K562 (cell line): ENCODE measurements around the gene CLEC4D. TPM values are rescaled to one million over a fixed set of nuclear protein-coding genes. Genes with fewer than 3 reads are reported as not detected.
"Not testable (repeated sequence)": the region's sequence is repeated elsewhere in the genome, so short reads cannot be mapped to it uniquely, and the experiment has no call there.

ENCODE experiments used
- ATAC-seq: fragments of 200-7000 bp; cut with Tn5 transposase; 3 replicates; pipeline ENCODE4 v1.9.1; 2020; ENCODE audit warnings: moderate library complexity
- BruUV-seq: library from RNA; stranded (reverse); fragments of 400-500 nt; replicated peaks from 2 replicates; lab custom pipeline; 2021; lab: Mats Ljungman, UMichigan
- CTCF ChIA-PET: fragments of 300-600 bp; formaldehyde crosslinking; extraction: SDS; loops from one replicate; lab custom pipeline; 2021; ENCODE audit warnings: low intra/inter-chr PET ratio; lab: Yijun Ruan, JAX
- POLR2A ChIA-PET: fragments of 300-600, 350-650 bp; sonication (Branson Sonifier 250); formaldehyde crosslinking; extraction: SDS; loops from one replicate; lab custom pipeline; 2021; ENCODE audit warnings: antibody characterized with exemption, inconsistent platforms; lab: Yijun Ruan, JAX
- DNase-seq, 4 experiments: peaks; one replicate each; pipeline versions ENCODE4 v3.0.0 to v3.0.0-alpha.2; 2011 to 2018; ENCODE audit warnings: low spot score in 3 of 4, mixed read lengths in 3 of 4; ENCODE audit errors: extremely low read depth in 1 of 4
- FAIRE-seq: peaks from 2 replicates; lab custom pipeline; 2011; peaks lifted over from hg19 to GRCh38; lab: Jason Lieb, UNC
- H2AFZ ChIP-seq: 2 replicates; pipeline ENCODE4 v1.6.0; 2011; ENCODE audit warnings: low read depth, low read length, control low read depth, inconsistent platforms
- H3K27ac ChIP-seq: fragments of 200-600 bp; 3 replicates; pipeline ENCODE4 v1.8.0; 2011; ENCODE audit warnings: low read depth, mild to moderate bottlenecking, control low read depth, inconsistent platforms, low read length, moderate library complexity, mixed read lengths; ENCODE audit errors: extremely low read depth
- H3K27me3 ChIP-seq, 2 experiments: fragments of 300-600 bp in 1 of 2; 2 replicates in 1 of 2; 3 replicates in 1 of 2; pipeline versions ENCODE4 v1.6.0 to v1.8.0; 2011; ENCODE audit warnings: inconsistent platforms in 2 of 2, low read length in 2 of 2, mild to moderate bottlenecking in 1 of 2, mixed read lengths in 1 of 2, moderate library complexity in 1 of 2; ENCODE audit not compliant: control insufficient read depth in 2 of 2, insufficient read depth in 2 of 2
- H3K36me3 ChIP-seq: fragments of 300-600 bp; 3 replicates; pipeline ENCODE4 v1.8.0; 2011; ENCODE audit warnings: mild to moderate bottlenecking, low read length, inconsistent platforms; ENCODE audit not compliant: control insufficient read depth, insufficient read depth
- H3K4me1 ChIP-seq, 2 experiments: fragments of 200-600 bp in 1 of 2; replicated peaks in 1 of 2; 2 replicates in 1 of 2; 3 replicates in 1 of 2; pipeline versions ENCODE4 v1.5.1 to v1.8.0; 2011; ENCODE audit warnings: inconsistent platforms in 2 of 2, low read length in 2 of 2, mild to moderate bottlenecking in 1 of 2, mixed read lengths in 1 of 2, moderate library complexity in 1 of 2; ENCODE audit not compliant: control insufficient read depth in 2 of 2, insufficient read depth in 2 of 2
- H3K4me2 ChIP-seq: 2 replicates; pipeline ENCODE4 v1.6.1; 2011; ENCODE audit warnings: low read length, control low read depth, inconsistent platforms, mixed read lengths; ENCODE audit not compliant: insufficient read depth
- H3K4me3 ChIP-seq: fragments of 200-600 bp; sonication (generic), shearing (Covaris generic); 2 replicates; pipeline ENCODE4 v1.5.1; 2016; ENCODE audit warnings: control low read depth, inconsistent platforms
- H3K79me2 ChIP-seq: fragments of 200-600 bp; 3 replicates; pipeline ENCODE4 v1.8.0; 2011; ENCODE audit warnings: low read length, inconsistent platforms; ENCODE audit not compliant: control insufficient read depth, insufficient read depth
- H3K9ac ChIP-seq, 2 experiments: 2 replicates each; pipeline versions ENCODE4 v1.6.0 to v1.6.1; 2011; ENCODE audit warnings: low read depth in 2 of 2, low read length in 2 of 2, control low read depth in 1 of 2, inconsistent platforms in 1 of 2, mild to moderate bottlenecking in 1 of 2, mixed read lengths in 1 of 2; ENCODE audit not compliant: insufficient read depth in 1 of 2
- H3K9me1 ChIP-seq: one replicate; pipeline ENCODE4 v1.6.0; 2011; ENCODE audit warnings: inconsistent platforms, mild to moderate bottlenecking, low read length, moderate library complexity; ENCODE audit not compliant: control insufficient read depth, insufficient read depth
- H3K9me3 ChIP-seq: replicated peaks from 2 replicates; pipeline ENCODE4 v1.5.1; 2011; ENCODE audit warnings: low read depth, low read length, inconsistent platforms; ENCODE audit not compliant: control insufficient read depth, insufficient read depth
- H4K20me1 ChIP-seq: replicated peaks from 2 replicates; pipeline ENCODE4 v1.6.1; 2011; ENCODE audit warnings: low read length, inconsistent platforms, mixed read lengths; ENCODE audit not compliant: control insufficient read depth, insufficient read depth
- DLX4 ChIP-seq: fragments of 250-450 bp; sonication (Bioruptor Pico); IDR thresholded peaks from 2 replicates; pipeline ENCODE4 v1.6.1; 2021; ENCODE audit warnings: mild to moderate bottlenecking
- IRF2 ChIP-seq: sonication (generic); formaldehyde crosslinking; IDR thresholded peaks from 2 replicates; pipeline ENCODE4 v1.8.1; 2022; ENCODE audit warnings: mild to moderate bottlenecking, missing genetic modification reagents
- NFATC3 ChIP-seq: fragments of 450-650 bp; IDR thresholded peaks from 2 replicates; pipeline ENCODE4 v1.6.1; 2017; ENCODE audit warnings: mild to moderate bottlenecking
- NFE2L1 ChIP-seq: fragments of 450-650 bp; IDR thresholded peaks from 2 replicates; pipeline ENCODE4 v1.6.1; 2016; ENCODE audit warnings: missing genetic modification characterization, low read depth, mild to moderate bottlenecking, missing compliant biosample characterization, moderate library complexity, borderline replicate concordance
- RFX1 ChIP-seq: fragments of 450-650 bp; IDR thresholded peaks from 2 replicates; pipeline ENCODE4 v1.6.1; 2016; ENCODE audit warnings: mild to moderate bottlenecking, moderate library complexity
- SUPT5H ChIP-seq: fragments of 450-650 bp; IDR thresholded peaks from 2 replicates; pipeline ENCODE4 v1.6.1; 2016
- USF1 ChIP-seq: sonication (generic); formaldehyde crosslinking; IDR thresholded peaks from 2 replicates; pipeline ENCODE4 v1.9.0; 2022; ENCODE audit warnings: mild to moderate bottlenecking, missing genetic modification reagents
- ZBTB12 ChIP-seq: fragments of 250-450 bp; sonication (Bioruptor Pico); IDR thresholded peaks from 2 replicates; pipeline ENCODE4 v1.4.0; 2020
- WGBS: fragments of 100-300 bp; shearing (Covaris generic); methylation state at CpG from one replicate; pipeline ENCODE4 v1.1.6; 2016; ENCODE audit warnings: low coverage, mixed read lengths; ENCODE audit not compliant: insufficient coverage; ENCODE audit errors: missing lambda C conversion rate; 5-methylcytosine and 5-hydroxymethylcytosine counted together
- in situ Hi-C: fragments of 300-500 bp; cut with MboI; formaldehyde crosslinking; loops from 4 replicates; pipeline ENCODE4 v1.15.0; 2018; ENCODE audit warnings: inconsistent platforms, mixed read lengths
- intact Hi-C: fragments of 100-400 bp; cut with micrococcal nuclease; formaldehyde crosslinking; loops from 2 replicates; pipeline ENCODE4 v1.14.2; 2022
- polyA plus RNA-seq, 8 experiments: library from polyadenylated mRNA; depleted of rRNA in 4 of 8; stranded (reverse) in 5 of 8; unstranded in 3 of 8; fragments of >200 nt; fragmentation: Nextera tagmentation in 2 of 8; fragmentation: Illumina TruSeq in 1 of 8; extraction: Ambion mirVana in 2 of 8; extraction: Trizol in 1 of 8; gene quantifications; 2 replicates each; pipeline versions ENCODE4 v1.2.1 to v1.2.3, GENCODE V29; 2011 to 2014; ENCODE audit warnings: inconsistent platforms in 1 of 8, missing spikeins in 1 of 8
- total RNA-seq, 7 experiments: library from RNA; depleted of rRNA in 6 of 7; stranded (reverse); fragments of >200 nt in 6 of 7; fragmentation: Illumina TruSeq in 2 of 7; extraction: Trizol in 2 of 7; gene quantifications; 2 replicates each; pipeline versions ENCODE4 v1.2.1 to v1.2.3, GENCODE V29; 2011 to 2021; ENCODE audit warnings: low replicate concordance in 1 of 7

CLEC4D gene
- total and polyA plus RNA-seq, 9 of the 15 experiments (the other 6 are each of a cell fraction or from before 2014, with no cell fraction given) = not detected

GRCh38 chr12:8563356-8563755 is 50.1 kb downstream of the CLEC4D start (continued):
- TF ChIP-seq DLX4 (CRISPR knock-in tag) (no peak), NFE2L1 (tag) (no peak), IRF2 (CRISPR knock-in tag) (no peak), NFATC3 (no peak), SUPT5H (no peak), USF1 (CRISPR knock-in tag) (no peak)

GRCh38 chr12:8564656-8565055 is 51.4 kb downstream of the CLEC4D start:
- peaks cover 0 to 4% of the 10 kb centered on the region in 2 experiments; a peak in 1 of 5 replicates for H3K27me3 ChIP-seq
- DNase-seq = no peak
- ATAC-seq = no peak
- H3K4me1 ChIP-seq = no peaks in the 10 kb centered on the region; a peak in 1 of 5 replicates
- intact Hi-C loops = no loop called here
- no TSS peak for BruUV-seq
- H4K20me1 ChIP-seq = no peaks in the 10 kb centered on the region
- H3K79me2 ChIP-seq = no peaks in the 10 kb centered on the region
- no peaks in the 10 kb centered on the region for H3K9me3 ChIP-seq
- H3K36me3 ChIP-seq = no peaks in the 10 kb centered on the region
- H3K9ac ChIP-seq = no peak overlapping the region
- H3K4me2 ChIP-seq = no peak overlapping the region
- WGBS = 2% methylated on average over 19 of the region's 22 CpGs
- ChIA-PET POLR2A (no interaction called here), CTCF (no interaction called here)
- H3K9me1 ChIP-seq = no peaks in the 10 kb centered on the region
- no peak overlapping the region for H3K27ac ChIP-seq
- no peak for FAIRE-seq
- H2AFZ ChIP-seq = no peak overlapping the region
- TF ChIP-seq RFX1 (peak; percentile 75), ZBTB12 (CRISPR knock-in tag) (no peak)
- in situ Hi-C loops = no loop called here
- no peak overlapping the region for H3K4me3 ChIP-seq

GRCh38 chr12:8566052-8566451 is 52.7 kb downstream of the CLEC4D start:
- H3K9me3 ChIP-seq, CTCF ChIA-PET, POLR2A ChIA-PET, H3K9me1 ChIP-seq, H2AFZ ChIP-seq, H3K79me2 ChIP-seq, FAIRE-seq, H3K9ac ChIP-seq, H3K36me3 ChIP-seq, intact Hi-C loops, H4K20me1 ChIP-seq, in situ Hi-C loops, ATAC-seq, H3K4me1 ChIP-seq, DNase-seq, H3K4me2 ChIP-seq, H3K27ac ChIP-seq, H3K27me3 ChIP-seq, BruUV-seq, H3K4me3 ChIP-seq: not testable (repeated sequence)
- WGBS = 3% methylated on average over 2 of the region's 2 CpGs
